Peyer's patch (tissue), 4 donors: Measurements from ENCODE around the gene VAV1. TPM values are rescaled to one million over a fixed set of nuclear protein-coding genes. Genes with fewer than 3 reads are reported as not detected.
"Not testable (repeated sequence)": the region's sequence is repeated elsewhere in the genome, so short reads cannot be mapped to it uniquely, and the experiment has no call there.

Experiments used
- DNase-seq, 3 donors: peaks; one replicate each; pipeline ENCODE4 v3.0.0-alpha.2; 2017 to 2019
- H3K27ac ChIP-seq, 4 donors: fragments of 200-600 bp; sonication (generic); one replicate each; pipeline ENCODE4 v1.5.1; 2016 to 2019
- H3K27me3 ChIP-seq, 2 donors: fragments of 200-600 bp; sonication (generic); one replicate each; pipeline ENCODE4 v1.5.1; 2019
- H3K36me3 ChIP-seq, 3 donors: fragments of 200-600 bp; sonication (generic); one replicate each; pipeline ENCODE4 v1.5.1; 2016 to 2019
- H3K4me1 ChIP-seq, 4 donors: fragments of 200-600 bp; sonication (generic); one replicate each; pipeline ENCODE4 v1.5.1; 2016 to 2019
- H3K4me3 ChIP-seq, 4 donors: fragments of 200-600 bp; sonication (generic); 1 replicate in 3 of 4; 2 replicates in 1 of 4; pipeline ENCODE4 v1.5.1; 2016 to 2019; ENCODE audit warnings: mild to moderate bottlenecking in 1 of 4
- H3K9me3 ChIP-seq, 4 donors: fragments of 200-600 bp; sonication (generic); one replicate each; pipeline ENCODE4 v1.5.1; 2016 to 2019; ENCODE audit warnings: mild to moderate bottlenecking in 1 of 4
- POLR2A ChIP-seq, 2 donors: fragments of 450-650 bp; IDR thresholded peaks; one replicate each; pipeline ENCODE4 v1.5.1; 2017; ENCODE audit warnings: antibody characterized with exemption in 2 of 2, mild to moderate bottlenecking in 2 of 2, moderate library complexity in 2 of 2
- total RNA-seq, 4 donors: library from RNA; depleted of rRNA; stranded (reverse); fragments of >200 nt; gene quantifications; one replicate each; pipeline ENCODE4 v1.1.0, GENCODE V29; 2016
- TF ChIP-seq, protein P1 (sequence below), 6 experiments: fragments of 450-650 bp in 4 of 6; fragments of 200-600 bp in 2 of 6; sonication (generic) in 1 of 6; IDR thresholded peaks; one replicate each; pipeline ENCODE4 v1.5.1; 2017 to 2019; ENCODE audit warnings: antibody characterized with exemption in 6 of 6, mild to moderate bottlenecking in 3 of 6, moderate library complexity in 1 of 6

The VAV1 gene
- total RNA-seq, 4 donors from 2014 or later: 7.0 to 57.8 (median 7.7) TPM

DNA sequence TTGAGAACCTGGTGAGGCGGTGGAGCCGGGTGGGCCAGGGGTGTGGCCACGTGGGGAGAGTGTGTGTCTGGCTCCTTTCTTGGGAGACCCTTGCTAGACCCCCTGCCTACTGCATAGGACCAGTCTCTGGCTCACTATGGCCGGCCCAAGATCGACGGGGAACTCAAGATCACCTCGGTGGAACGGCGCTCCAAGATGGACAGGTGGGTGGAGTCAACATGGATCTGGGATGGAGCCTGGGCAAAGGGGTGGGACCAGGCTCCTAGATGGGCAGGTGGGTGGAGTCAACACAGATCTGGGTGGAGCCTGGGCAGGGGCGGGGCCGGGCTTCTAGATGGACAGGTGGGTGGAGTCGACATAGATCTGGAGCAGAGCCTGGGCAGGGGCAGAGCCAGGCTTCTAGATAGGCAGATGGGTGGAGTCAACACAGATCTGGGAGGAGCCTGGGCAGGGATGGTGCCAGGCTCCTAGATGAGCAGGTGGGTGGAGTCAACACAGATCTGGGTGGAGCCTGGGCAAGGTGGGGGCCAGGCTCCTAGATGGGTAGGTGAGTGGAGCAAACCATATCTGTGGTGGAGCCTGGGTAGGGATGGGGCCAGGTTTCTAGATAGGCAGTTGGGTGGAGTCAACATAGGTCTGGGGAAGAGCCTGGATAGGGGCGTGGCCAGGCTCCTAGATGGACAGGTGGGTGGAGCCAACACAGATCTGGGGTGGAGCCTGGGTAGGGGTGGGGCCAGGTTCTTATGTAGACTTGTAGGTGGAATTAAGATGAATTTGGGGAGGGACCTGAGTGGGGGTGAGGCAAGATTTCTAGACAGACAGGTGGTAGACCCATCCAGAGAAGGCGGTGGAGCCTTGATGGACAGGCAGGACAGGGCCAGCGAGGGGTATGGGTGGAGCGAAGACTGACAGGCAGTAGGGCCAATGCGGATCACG lies 56.5 kb downstream of the VAV1 start:
- TF ChIP-seq, protein P1, sequence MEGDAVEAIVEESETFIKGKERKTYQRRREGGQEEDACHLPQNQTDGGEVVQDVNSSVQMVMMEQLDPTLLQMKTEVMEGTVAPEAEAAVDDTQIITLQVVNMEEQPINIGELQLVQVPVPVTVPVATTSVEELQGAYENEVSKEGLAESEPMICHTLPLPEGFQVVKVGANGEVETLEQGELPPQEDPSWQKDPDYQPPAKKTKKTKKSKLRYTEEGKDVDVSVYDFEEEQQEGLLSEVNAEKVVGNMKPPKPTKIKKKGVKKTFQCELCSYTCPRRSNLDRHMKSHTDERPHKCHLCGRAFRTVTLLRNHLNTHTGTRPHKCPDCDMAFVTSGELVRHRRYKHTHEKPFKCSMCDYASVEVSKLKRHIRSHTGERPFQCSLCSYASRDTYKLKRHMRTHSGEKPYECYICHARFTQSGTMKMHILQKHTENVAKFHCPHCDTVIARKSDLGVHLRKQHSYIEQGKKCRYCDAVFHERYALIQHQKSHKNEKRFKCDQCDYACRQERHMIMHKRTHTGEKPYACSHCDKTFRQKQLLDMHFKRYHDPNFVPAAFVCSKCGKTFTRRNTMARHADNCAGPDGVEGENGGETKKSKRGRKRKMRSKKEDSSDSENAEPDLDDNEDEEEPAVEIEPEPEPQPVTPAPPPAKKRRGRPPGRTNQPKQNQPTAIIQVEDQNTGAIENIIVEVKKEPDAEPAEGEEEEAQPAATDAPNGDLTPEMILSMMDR (IDR thresholded peaks at IDR 0.05): no peak
- TF ChIP-seq POLR2A (IDR thresholded peaks at IDR 0.05): no peak
- Histone ChIP-seq H3K4me1 (no peaks in the 10 kb centered on the region), H3K36me3 (no peaks in the 10 kb centered on the region), H3K27me3 (no peaks in the 10 kb centered on the region), H3K9me3 (no peaks in the 10 kb centered on the region), H3K27ac (no peak overlapping the region), H3K4me3 (no peak overlapping the region)
- DNase-seq: peak in 1 of 3 donors; percentile 47

DNA sequence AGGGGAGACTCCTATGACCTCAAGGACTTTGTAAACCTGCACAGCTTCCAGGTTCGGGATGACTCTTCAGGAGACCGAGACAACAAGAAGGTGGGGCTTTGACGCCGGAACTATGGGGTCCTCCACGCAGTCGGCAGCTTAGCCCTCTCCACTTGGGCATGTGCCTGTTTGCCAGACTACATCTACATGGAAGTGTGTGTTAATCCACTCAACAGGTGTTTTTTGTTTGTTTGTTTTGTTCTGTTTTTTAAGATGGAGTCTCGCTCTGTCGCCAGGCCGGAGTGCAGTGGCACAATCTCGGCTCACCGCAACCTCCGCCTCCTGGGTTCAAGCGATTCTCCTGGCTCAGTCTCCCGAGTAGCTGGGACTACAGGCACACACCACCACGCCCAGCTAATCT lies 57.3 kb downstream of the VAV1 start:
- H3K9me3 ChIP-seq, H3K27me3 ChIP-seq, H3K27ac ChIP-seq: not testable (repeated sequence)

DNA sequence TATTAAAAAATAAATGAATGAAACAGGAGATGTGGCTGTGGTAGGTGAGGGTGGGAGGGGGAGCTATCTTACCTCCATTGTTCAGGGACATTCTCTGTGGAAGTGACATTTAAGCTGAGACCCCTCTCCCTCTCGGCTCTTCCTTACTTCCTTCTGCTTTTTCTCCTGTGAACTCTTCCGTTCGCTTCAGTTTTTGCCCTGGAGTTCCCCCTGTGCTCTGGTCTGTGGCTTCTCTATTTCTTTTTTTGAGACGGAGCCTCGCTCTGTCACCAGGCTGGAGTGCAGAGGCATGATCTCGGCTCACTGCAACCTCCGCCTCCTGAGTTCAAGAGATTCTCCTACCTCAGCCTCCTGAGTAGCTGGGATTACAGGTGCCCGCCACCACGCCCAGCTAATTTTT lies 58.6 kb downstream of the VAV1 start:
- H3K4me1 ChIP-seq, H3K4me3 ChIP-seq, H3K9me3 ChIP-seq, DNase-seq, H3K27ac ChIP-seq, H3K36me3 ChIP-seq, H3K27me3 ChIP-seq: not testable (repeated sequence)

More for the DNA sequence above, 57.3 kb downstream of the VAV1 start:
- peak in 1 of 3 donors; percentile 34 for DNase-seq
- not testable (repeated sequence) for H3K4me1 ChIP-seq, H3K36me3 ChIP-seq, H3K4me3 ChIP-seq

DNA sequence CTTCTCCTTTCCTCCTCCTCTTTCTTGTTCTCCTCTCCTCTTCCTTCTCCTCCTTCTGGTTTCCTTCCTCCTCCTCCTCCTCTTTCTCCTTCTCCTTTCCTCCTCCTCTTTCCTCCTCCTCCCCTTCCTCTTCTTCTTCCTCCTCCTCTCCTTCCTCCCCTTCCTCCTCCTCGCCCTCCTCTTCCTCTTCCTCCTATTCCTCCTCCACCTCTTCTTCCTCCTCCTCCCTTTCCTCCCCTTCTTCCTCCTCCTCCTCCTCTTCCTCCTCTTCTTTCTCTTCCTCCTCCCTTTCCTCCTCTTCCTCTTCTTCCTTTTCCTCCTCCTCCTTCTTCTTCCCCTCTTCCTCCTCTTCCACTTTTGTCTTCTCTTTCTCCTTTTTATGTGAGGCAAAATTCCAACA lies 59.9 kb downstream of the VAV1 start:
- no peak for TF ChIP-seq POLR2A (IDR thresholded peaks at IDR 0.05)
- TF ChIP-seq, protein P1 (IDR thresholded peaks at IDR 0.05): no peak
- H3K4me1 ChIP-seq: no peaks in the 10 kb centered on the region
- H3K27me3 ChIP-seq: no peaks in the 10 kb centered on the region
- no peak for DNase-seq
- H3K27ac ChIP-seq: no peak overlapping the region
- H3K36me3 ChIP-seq: no peaks in the 10 kb centered on the region
- no peaks in the 10 kb centered on the region for H3K9me3 ChIP-seq
- H3K4me3 ChIP-seq: no peak overlapping the region

DNA sequence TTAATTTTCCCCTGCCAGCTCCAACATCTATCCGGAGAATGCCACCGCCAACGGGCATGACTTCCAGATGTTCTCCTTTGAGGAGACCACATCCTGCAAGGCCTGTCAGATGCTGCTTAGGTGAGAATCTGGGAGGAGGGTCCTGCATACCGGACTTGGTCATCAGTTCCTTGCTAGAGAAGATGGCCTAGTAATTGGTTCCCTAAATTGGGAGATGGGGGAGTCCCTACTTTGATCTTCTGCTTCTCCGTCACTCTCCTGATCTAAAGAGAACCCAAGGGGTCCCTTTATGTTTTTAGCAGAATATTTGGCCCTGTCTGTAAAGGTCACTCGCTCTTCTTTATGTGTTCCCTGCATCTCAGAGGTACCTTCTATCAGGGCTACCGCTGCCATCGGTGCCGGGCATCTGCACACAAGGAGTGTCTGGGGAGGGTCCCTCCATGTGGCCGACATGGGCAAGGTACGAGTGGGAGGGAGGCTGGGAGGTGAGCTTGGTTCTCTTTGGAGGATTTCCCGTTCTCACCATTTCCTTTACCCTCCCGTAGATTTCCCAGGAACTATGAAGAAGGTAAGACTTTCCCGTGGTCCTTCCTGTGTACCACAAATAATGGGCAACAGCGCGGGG lies 60.8 kb downstream of the VAV1 start:
- Histone ChIP-seq H3K9me3 (no peaks in the 10 kb centered on the region), H3K4me1 (no peaks in the 10 kb centered on the region), H3K36me3 (no peaks in the 10 kb centered on the region), H3K27ac (no peak overlapping the region), H3K27me3 (no peaks in the 10 kb centered on the region), H3K4me3 (no peak overlapping the region)
- TF ChIP-seq POLR2A (IDR thresholded peaks at IDR 0.05): no peak
- TF ChIP-seq, protein P1 (IDR thresholded peaks at IDR 0.05): no peak
- peak in 1 of 3 donors; percentile 40 for DNase-seq

DNA sequence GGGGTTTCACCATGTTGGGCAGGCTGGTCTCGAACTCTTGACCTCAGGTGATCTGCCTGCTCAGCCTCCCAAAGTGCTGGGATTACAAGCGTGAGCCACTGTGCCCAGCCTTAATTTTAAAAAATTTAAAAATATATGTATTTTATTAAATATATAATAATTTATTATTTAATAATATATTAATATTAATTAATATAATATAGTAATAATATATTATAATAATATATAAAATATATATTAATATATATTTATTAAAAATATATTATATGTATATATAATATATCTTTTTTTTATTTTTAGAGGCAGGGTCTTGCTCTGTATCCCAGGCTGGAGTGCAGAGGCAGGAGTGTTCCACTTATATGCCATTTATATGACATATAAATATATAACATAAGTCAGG lies 61.9 kb downstream of the VAV1 start:
- Histone ChIP-seq H3K27me3 (no peaks in the 10 kb centered on the region), H3K4me1 (no peaks in the 10 kb centered on the region), H3K36me3 (no peaks in the 10 kb centered on the region), H3K9me3 (no peaks in the 10 kb centered on the region), H3K4me3 (no peak overlapping the region), H3K27ac (no peak overlapping the region)
- peak in 1 of 3 donors; percentile 3 for DNase-seq
- TF ChIP-seq POLR2A (IDR thresholded peaks at IDR 0.05): no peak
- TF ChIP-seq, protein P1 (IDR thresholded peaks at IDR 0.05): no peak
